ENCODE results near the gene MTCL3. TPM values are rescaled to one million over a fixed set of nuclear protein-coding genes. Genes with fewer than 3 reads are reported as not detected.
"Not testable (repeated sequence)": the region's sequence is repeated elsewhere in the genome, so short reads cannot be mapped to it uniquely, and the experiment has no call there.

MTCL3 gene

GRCh38 chr6:127436578-127437110 is 82.5 kb downstream of the MTCL3 start:
- Histone ChIP-seq H3K27ac (replicated peaks in 1 of 4) (peak overlapping the region in 3 of 4 donors; percentile 8 to 47 (median 42)), H3K27me3 (no peaks in the 10 kb centered on the region), H3K36me3 (no peaks in the 10 kb centered on the region), H3K9me3 (no peaks in the 10 kb centered on the region), H3K4me3 (no peak overlapping the region), H3K4me1 (peaks cover 0 to 25% (median 8%) of the 10 kb centered on the region in 4 donors)
- DNase-seq (ENCODE audit: extremely low spot score) = no peak
- no peak for TF ChIP-seq POLR2A (IDR thresholded peaks at IDR 0.05; ENCODE audit: low read depth)
- TF ChIP-seq POLR2AphosphoS5 (IDR thresholded peaks at IDR 0.05) = no peak
- TF ChIP-seq CTCF (IDR thresholded peaks at IDR 0.05) = no peak
- TF ChIP-seq EP300 (IDR thresholded peaks at IDR 0.05) = no peak
- intact Hi-C loops (cut with DNase I) = no loop called here
- 38% methylated on average over 3 of the region's 3 CpGs for WGBS

GRCh38 chr6:127435626-127436220 is 83.4 kb downstream of the MTCL3 start:
- Histone ChIP-seq H3K9me3 (no peaks in the 10 kb centered on the region), H3K36me3 (no peaks in the 10 kb centered on the region), H3K4me1 (peaks cover 0 to 22% (median 8%) of the 10 kb centered on the region in 4 donors), H3K4me3 (no peak overlapping the region), H3K27me3 (no peaks in the 10 kb centered on the region), H3K27ac (replicated peaks in 1 of 4) (no peak overlapping the region)
- DNase-seq (ENCODE audit: extremely low spot score) = no peak
- intact Hi-C loops (cut with DNase I) = no loop called here
- TF ChIP-seq CTCF (IDR thresholded peaks at IDR 0.05) = no peak
- no peak for TF ChIP-seq POLR2AphosphoS5 (IDR thresholded peaks at IDR 0.05)
- TF ChIP-seq EP300 (IDR thresholded peaks at IDR 0.05) = no peak
- TF ChIP-seq POLR2A (IDR thresholded peaks at IDR 0.05; ENCODE audit: low read depth) = no peak
- WGBS = 85% methylated on average over 7 of the region's 7 CpGs

GRCh38 chr6:127434651-127435050 is 84.5 kb downstream of the MTCL3 start:
- Histone ChIP-seq H3K9me3 (no peaks in the 10 kb centered on the region), H3K27ac (replicated peaks in 1 of 4) (no peak overlapping the region), H3K36me3 (no peaks in the 10 kb centered on the region), H3K27me3 (no peaks in the 10 kb centered on the region), H3K4me3 (no peak overlapping the region), H3K4me1 (peaks cover 0 to 11% (median 8%) of the 10 kb centered on the region in 4 donors)
- intact Hi-C loops (cut with DNase I) = no loop called here
- DNase-seq (ENCODE audit: extremely low spot score) = no peak
- no peak for TF ChIP-seq POLR2AphosphoS5 (IDR thresholded peaks at IDR 0.05)
- TF ChIP-seq POLR2A (IDR thresholded peaks at IDR 0.05; ENCODE audit: low read depth) = no peak
- no peak for TF ChIP-seq EP300 (IDR thresholded peaks at IDR 0.05)
- TF ChIP-seq CTCF (IDR thresholded peaks at IDR 0.05) = no peak

DNA sequence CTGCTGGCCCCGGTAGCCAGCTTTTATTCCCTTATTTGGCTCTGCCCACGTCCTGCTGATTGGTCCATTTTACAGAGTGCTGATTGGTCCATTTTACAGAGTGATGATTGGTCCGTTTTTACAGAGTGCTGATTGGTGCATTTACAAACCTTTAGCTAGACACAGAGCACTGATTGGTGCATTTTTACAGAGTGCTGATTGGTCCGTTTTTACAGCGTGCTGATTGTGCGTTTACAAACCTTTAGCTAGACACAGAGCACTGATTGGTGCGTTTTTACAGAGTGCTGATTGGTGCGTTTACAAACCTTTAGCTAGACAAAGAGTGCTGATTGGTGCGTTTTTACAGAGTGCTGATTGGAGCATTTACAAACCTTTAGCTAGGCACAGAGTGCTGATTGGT is 90.6 kb downstream of the MTCL3 start:
- intact Hi-C loops (cut with DNase I); H3K4me3 ChIP-seq; H3K9me3 ChIP-seq; DNase-seq (ENCODE audit: extremely low spot score); H3K27me3 ChIP-seq; H3K36me3 ChIP-seq; H3K27ac ChIP-seq (replicated peaks in 1 of 4); H3K4me1 ChIP-seq: not testable (repeated sequence)
- WGBS = 95% methylated on average over 9 of the region's 9 CpGs

GRCh38 chr6:127423921-127424320 is 95.2 kb downstream of the MTCL3 start:
- no peak for DNase-seq (ENCODE audit: extremely low spot score)
- Histone ChIP-seq H3K27me3 (no peaks in the 10 kb centered on the region), H3K4me3 (no peak overlapping the region), H3K27ac (replicated peaks in 1 of 4) (peak overlapping the region in 3 of 4 donors; percentile 51 to 60 (median 53)), H3K36me3 (no peaks in the 10 kb centered on the region), H3K9me3 (no peaks in the 10 kb centered on the region), H3K4me1 (peaks cover 0 to 26% (median 17%) of the 10 kb centered on the region in 4 donors)
- TF ChIP-seq CTCF (IDR thresholded peaks at IDR 0.05) (no peak), POLR2A (IDR thresholded peaks at IDR 0.05; ENCODE audit: low read depth) (no peak), EP300 (IDR thresholded peaks at IDR 0.05) (no peak), POLR2AphosphoS5 (IDR thresholded peaks at IDR 0.05) (no peak)
- WGBS = 52% methylated on average over 2 of the region's 2 CpGs
- intact Hi-C loops (cut with DNase I) = no loop called here

Small RNAs within 50 kb of the gene (small RNA-seq; reads per million reads assigned to genes)
- 0 to 0.34 (median 0) reads per million in 3 donors for gene KIAA0408

Other genes with a start within 250 kb of the MTCL3 start
- 10 to 100 TPM; 42.5 to 70.6 (median 57.9) TPM for gene ECHDC1, start 175.7 kb downstream of the MTCL3 start, total RNA-seq
- gene KIAA0408, start 59.9 kb downstream of the MTCL3 start, total RNA-seq = 10 to 100 TPM; 19.1 to 41.5 (median 29.7) TPM
- gene C6orf58, start 57.8 kb upstream of the MTCL3 start, total RNA-seq = not detected

Data from esophagus muscularis mucosa (tissue), 4 donors.